ENCODE measurements around the gene RERE. TPM values are rescaled to one million over a fixed set of nuclear protein-coding genes. Genes with fewer than 3 reads are reported as not detected.
A peak's percentile ranks its signal among the peaks of the same experiment; 100 is the strongest.

RERE gene
- total and polyA plus RNA-seq, 11 donors: 53.5 to 236 (median 121) TPM

GRCh38 chr1:8544644-8545043 lies 272.8 kb downstream of the RERE start:
- Histone ChIP-seq H3K4me3 (no peak overlapping the region), H3K36me3 (peaks cover 0 to 17% (median 0%) of the 10 kb centered on the region in 9 donors), H3K27ac (no peak overlapping the region), H3K27me3 (no peaks in the 10 kb centered on the region), H3K9me3 (peaks cover 0 to 8% (median 0%) of the 10 kb centered on the region in 12 donors), H3K4me1 (peaks cover 0 to 17% (median 0%) of the 10 kb centered on the region in 12 donors)
- 88 to 100% (median 94%) methylated on average over 1 of the region's 1 CpG for WGBS, 4 donors
- intact Hi-C loops (cut with DNase I): no loop called here
- DNase-seq (no peak), ATAC-seq (no peak)
- TF ChIP-seq POLR2A (IDR thresholded peaks at IDR 0.05): no peak
- TF ChIP-seq CTCF (IDR thresholded peaks at IDR 0.05): no peak

GRCh38 chr1:8543965-8544364 lies 273.5 kb downstream of the RERE start:
- Histone ChIP-seq H3K9me3 (peaks cover 0 to 8% (median 0%) of the 10 kb centered on the region in 12 donors), H3K4me3 (no peak overlapping the region), H3K27ac (no peak overlapping the region), H3K27me3 (no peaks in the 10 kb centered on the region), H3K36me3 (peaks cover 0 to 24% (median 0%) of the 10 kb centered on the region in 9 donors), H3K4me1 (peaks cover 0 to 11% (median 0%) of the 10 kb centered on the region in 12 donors)
- TF ChIP-seq POLR2A (IDR thresholded peaks at IDR 0.05) (no peak), CTCF (IDR thresholded peaks at IDR 0.05) (no peak)
- intact Hi-C loops (cut with DNase I): no loop called here
- ATAC-seq (no peak), DNase-seq (no peak)

GRCh38 chr1:8541961-8542521 lies 275.4 kb downstream of the RERE start:
- peak in 3 of 4 donors; percentile 22 to 61 (median 50) for ATAC-seq
- WGBS, 4 donors: 43 to 59% (median 50%) methylated on average over 8 of the region's 8 CpGs
- H3K27ac ChIP-seq: no peak overlapping the region

GRCh38 chr1:8540971-8541370 lies 276.5 kb downstream of the RERE start:
- no peaks in the 10 kb centered on the region for H3K27me3 ChIP-seq
- 84 to 93% (median 88%) methylated on average over 1 of the region's 1 CpG for WGBS, 4 donors
- TF ChIP-seq POLR2A (IDR thresholded peaks at IDR 0.05): no peak
- TF ChIP-seq CTCF (IDR thresholded peaks at IDR 0.05): no peak
- peak overlapping the region in 1 of 12 donors; percentile 7 for H3K27ac ChIP-seq
- intact Hi-C loops (cut with DNase I): no loop called here
- peaks cover 0 to 27% (median 3%) of the 10 kb centered on the region in 9 donors for H3K36me3 ChIP-seq
- peaks cover 0 to 11% (median 0%) of the 10 kb centered on the region in 12 donors for H3K4me1 ChIP-seq
- ATAC-seq (no peak), DNase-seq (no peak)
- no peak overlapping the region for H3K4me3 ChIP-seq
- peaks cover 0 to 8% (median 0%) of the 10 kb centered on the region in 12 donors for H3K9me3 ChIP-seq

More at GRCh38 chr1:8541961-8542521, 275.4 kb downstream of the RERE start:
- intact Hi-C loops (cut with DNase I): no loop called here
- DNase-seq: no peak
- H3K9me3 ChIP-seq: peaks cover 0 to 8% (median 0%) of the 10 kb centered on the region in 12 donors
- H3K4me3 ChIP-seq: no peak overlapping the region
- H3K4me1 ChIP-seq: peaks cover 0 to 11% (median 0%) of the 10 kb centered on the region in 12 donors
- TF ChIP-seq POLR2A (IDR thresholded peaks at IDR 0.05) (no peak), CTCF (IDR thresholded peaks at IDR 0.05) (no peak)
- H3K27me3 ChIP-seq: no peaks in the 10 kb centered on the region
- peaks cover 0 to 27% (median 3%) of the 10 kb centered on the region in 9 donors for H3K36me3 ChIP-seq

All from heart left ventricle (tissue), 16 donors.